ENCODE data around the gene TYROBP.
"Not testable (repeated sequence)": the region's sequence is repeated elsewhere in the genome, so short reads cannot be mapped to it uniquely, and the experiment has no call there.

Gene TYROBP

GRCh38 chr19:35908010-35908441 lies at the start of gene TYROBP:
Gene TYROBP, minus strand, starts transcription at chr19:35908295. Its CDS starts 67 bp downstream, at chr19:35908228.
- no peak for DNase-seq (ENCODE audit: low read depth in 2 of 2, low spot score in 1 of 2)

GRCh38 chr19:35957411-35957810 lies 49.3 kb upstream of the TYROBP start:
- DNase-seq (ENCODE audit: low read depth in 2 of 2, low spot score in 1 of 2) = not testable (repeated sequence)

- no peak for DNase-seq (ENCODE audit: low read depth in 2 of 2, low spot score in 1 of 2)
Measured at GRCh38 chr19:35955881-35956634, 48.0 kb upstream of the TYROBP start.

- DNase-seq (ENCODE audit: low read depth in 2 of 2, low spot score in 1 of 2) = no peak
Measured at GRCh38 chr19:35949131-35949530, 41.0 kb upstream of the TYROBP start.

GRCh38 chr19:35946203-35946602 lies 38.1 kb upstream of the TYROBP start:
- no peak for DNase-seq (ENCODE audit: low read depth in 2 of 2, low spot score in 1 of 2)

- no peak for DNase-seq (ENCODE audit: low read depth in 2 of 2, low spot score in 1 of 2)
Measured at GRCh38 chr19:35945121-35945790, 37.2 kb upstream of the TYROBP start.

GRCh38 chr19:35944556-35944955 lies 36.5 kb upstream of the TYROBP start:
- DNase-seq (ENCODE audit: low read depth in 2 of 2, low spot score in 1 of 2) = no peak

- no peak for DNase-seq (ENCODE audit: low read depth in 2 of 2, low spot score in 1 of 2)
Measured at GRCh38 chr19:35943321-35944301, 35.5 kb upstream of the TYROBP start.

GRCh38 chr19:35942235-35942634 lies 34.1 kb upstream of the TYROBP start:
- no peak for DNase-seq (ENCODE audit: low read depth in 2 of 2, low spot score in 1 of 2)

- DNase-seq (ENCODE audit: low read depth in 2 of 2, low spot score in 1 of 2) = no peak
Measured at GRCh38 chr19:35940839-35941238, 32.7 kb upstream of the TYROBP start.

GRCh38 chr19:35940078-35940775 lies 32.1 kb upstream of the TYROBP start:
- DNase-seq (ENCODE audit: low read depth in 2 of 2, low spot score in 1 of 2) = no peak

- no peak for DNase-seq (ENCODE audit: low read depth in 2 of 2, low spot score in 1 of 2)
Measured at GRCh38 chr19:35939307-35940077, 31.4 kb upstream of the TYROBP start.

GRCh38 chr19:35938282-35939224 lies 30.5 kb upstream of the TYROBP start:
- DNase-seq (ENCODE audit: low read depth in 2 of 2, low spot score in 1 of 2) = no peak

- no peak for DNase-seq (ENCODE audit: low read depth in 2 of 2, low spot score in 1 of 2)
Measured at GRCh38 chr19:35937345-35938281, 29.5 kb upstream of the TYROBP start.

GRCh38 chr19:35936738-35937268 lies 28.7 kb upstream of the TYROBP start:
- no peak for DNase-seq (ENCODE audit: low read depth in 2 of 2, low spot score in 1 of 2)

- DNase-seq (ENCODE audit: low read depth in 2 of 2, low spot score in 1 of 2) = no peak
Measured at GRCh38 chr19:35935911-35936737, 28.0 kb upstream of the TYROBP start, which contains the start of gene LRFN3. Gene LRFN3, plus strand, starts transcription at chr19:35936374. Its CDS starts 3,052 bp downstream, at chr19:35939426.
